ENCODE data around the gene C6. TPM values are rescaled to one million over a fixed set of nuclear protein-coding genes. Genes with fewer than 3 reads are reported as not detected.

Gene C6
- total RNA-seq, 1 donor from 2014 or later = not detected

DNA sequence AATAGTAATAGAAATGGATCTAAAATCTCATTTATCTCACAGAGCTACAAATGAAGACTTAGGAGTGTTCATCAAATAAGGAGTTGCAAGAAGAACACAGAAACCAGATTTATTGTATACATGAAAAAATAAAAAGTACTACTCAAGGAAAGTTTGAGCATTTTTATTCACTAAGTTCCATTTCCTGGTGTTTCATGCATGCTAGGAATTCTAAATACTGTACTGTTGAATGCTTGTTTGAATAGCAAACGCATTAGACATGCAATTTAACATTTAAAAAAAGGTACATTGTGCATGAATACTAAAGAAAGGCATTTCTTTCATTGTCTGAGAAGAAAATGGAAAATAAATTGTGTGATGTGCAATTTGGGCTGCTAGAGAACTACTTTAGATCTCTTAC, 52.1 kb downstream of the C6 start:
- Histone ChIP-seq H3K79me2 (ENCODE audit: low read depth) (no peaks in the 10 kb centered on the region), H2AFZ (replicated peaks) (no peak overlapping the region), H3K9me3 (ENCODE audit: low read depth) (no peaks in the 10 kb centered on the region), H3K9ac (no peak overlapping the region), H3K27ac (no peak overlapping the region), H3K27me3 (no peaks in the 10 kb centered on the region), H3K36me3 (no peaks in the 10 kb centered on the region), H3F3A (ENCODE audit: low read depth) (no peaks in the 10 kb centered on the region), H3K4me3 (no peak overlapping the region), H3K4me2 (no peak overlapping the region), H4K20me1 (ENCODE audit: low read depth) (no peaks in the 10 kb centered on the region), H3K4me1 (no peaks in the 10 kb centered on the region)
- TF ChIP-seq, protein P1, sequence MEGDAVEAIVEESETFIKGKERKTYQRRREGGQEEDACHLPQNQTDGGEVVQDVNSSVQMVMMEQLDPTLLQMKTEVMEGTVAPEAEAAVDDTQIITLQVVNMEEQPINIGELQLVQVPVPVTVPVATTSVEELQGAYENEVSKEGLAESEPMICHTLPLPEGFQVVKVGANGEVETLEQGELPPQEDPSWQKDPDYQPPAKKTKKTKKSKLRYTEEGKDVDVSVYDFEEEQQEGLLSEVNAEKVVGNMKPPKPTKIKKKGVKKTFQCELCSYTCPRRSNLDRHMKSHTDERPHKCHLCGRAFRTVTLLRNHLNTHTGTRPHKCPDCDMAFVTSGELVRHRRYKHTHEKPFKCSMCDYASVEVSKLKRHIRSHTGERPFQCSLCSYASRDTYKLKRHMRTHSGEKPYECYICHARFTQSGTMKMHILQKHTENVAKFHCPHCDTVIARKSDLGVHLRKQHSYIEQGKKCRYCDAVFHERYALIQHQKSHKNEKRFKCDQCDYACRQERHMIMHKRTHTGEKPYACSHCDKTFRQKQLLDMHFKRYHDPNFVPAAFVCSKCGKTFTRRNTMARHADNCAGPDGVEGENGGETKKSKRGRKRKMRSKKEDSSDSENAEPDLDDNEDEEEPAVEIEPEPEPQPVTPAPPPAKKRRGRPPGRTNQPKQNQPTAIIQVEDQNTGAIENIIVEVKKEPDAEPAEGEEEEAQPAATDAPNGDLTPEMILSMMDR (IDR thresholded peaks at IDR 0.05) = no peak
- TF ChIP-seq EZH2 (IDR thresholded peaks at IDR 0.05) (no peak), EZH2phosphoT487 (IDR thresholded peaks at IDR 0.05) (no peak)
- H3K4me3 Mint-ChIP-seq = no peak overlapping the region
- H3K27me3 Mint-ChIP-seq (ENCODE audit: insufficient read depth, low read depth) = no peaks in the 10 kb centered on the region
- no peak for DNase-seq (ENCODE audit: low spot score)
- no peaks in the 10 kb centered on the region for H3K9me3 Mint-ChIP-seq
- H3K4me1 Mint-ChIP-seq = no peaks in the 10 kb centered on the region
- no peak overlapping the region for H3K27ac Mint-ChIP-seq
- no peaks in the 10 kb centered on the region for H3K36me3 Mint-ChIP-seq

DNA sequence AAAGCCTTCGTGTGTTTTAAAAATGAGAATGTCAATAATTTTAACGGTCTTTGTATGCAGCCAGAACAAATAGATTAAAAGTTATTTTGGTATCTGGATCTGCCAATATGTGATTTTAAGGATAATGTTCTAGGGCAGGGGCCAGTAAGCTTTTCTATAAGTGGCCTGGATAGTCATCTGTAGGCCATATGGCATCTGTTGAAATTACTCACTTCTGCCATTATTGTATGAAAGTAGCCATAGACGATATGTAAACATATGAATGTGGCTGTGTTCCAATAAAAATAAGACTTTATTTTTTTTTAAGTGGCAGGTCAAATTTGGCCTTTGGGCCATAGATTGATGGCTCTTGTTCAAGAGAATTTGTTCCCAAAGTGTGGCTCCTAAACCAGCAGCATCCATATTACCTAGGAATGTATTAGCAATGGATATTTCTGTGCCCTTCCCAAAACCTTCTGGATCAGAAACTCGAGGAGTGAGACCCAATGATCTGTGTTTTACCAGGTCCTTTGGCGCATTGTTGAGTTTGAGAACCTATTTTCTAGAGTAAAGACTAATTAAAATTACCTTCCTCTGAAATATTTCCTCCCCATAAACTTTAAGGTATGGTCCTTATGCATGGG, 55.9 kb downstream of the C6 start:
- DNase-seq (ENCODE audit: low spot score) = no peak
- Mint-ChIP-seq H3K4me1 (no peaks in the 10 kb centered on the region), H3K27me3 (ENCODE audit: insufficient read depth, low read depth) (no peaks in the 10 kb centered on the region), H3K36me3 (no peaks in the 10 kb centered on the region), H3K9me3 (no peaks in the 10 kb centered on the region), H3K4me3 (no peak overlapping the region), H3K27ac (no peak overlapping the region)
- no peaks in the 10 kb centered on the region for H3K79me2 ChIP-seq (ENCODE audit: low read depth)
- H3K9ac ChIP-seq = no peak overlapping the region
- no peaks in the 10 kb centered on the region for H3K36me3 ChIP-seq
- H3F3A ChIP-seq (ENCODE audit: low read depth) = no peaks in the 10 kb centered on the region
- TF ChIP-seq EZH2phosphoT487 (IDR thresholded peaks at IDR 0.05) = no peak
- H4K20me1 ChIP-seq (ENCODE audit: low read depth) = no peaks in the 10 kb centered on the region
- no peak overlapping the region for H3K4me2 ChIP-seq
- H3K27me3 ChIP-seq = no peaks in the 10 kb centered on the region
- no peaks in the 10 kb centered on the region for H3K9me3 ChIP-seq (ENCODE audit: low read depth)
- H3K27ac ChIP-seq = no peak overlapping the region
- H3K4me3 ChIP-seq = no peak overlapping the region
- H2AFZ ChIP-seq (replicated peaks) = no peak overlapping the region
- no peaks in the 10 kb centered on the region for H3K4me1 ChIP-seq

DNA sequence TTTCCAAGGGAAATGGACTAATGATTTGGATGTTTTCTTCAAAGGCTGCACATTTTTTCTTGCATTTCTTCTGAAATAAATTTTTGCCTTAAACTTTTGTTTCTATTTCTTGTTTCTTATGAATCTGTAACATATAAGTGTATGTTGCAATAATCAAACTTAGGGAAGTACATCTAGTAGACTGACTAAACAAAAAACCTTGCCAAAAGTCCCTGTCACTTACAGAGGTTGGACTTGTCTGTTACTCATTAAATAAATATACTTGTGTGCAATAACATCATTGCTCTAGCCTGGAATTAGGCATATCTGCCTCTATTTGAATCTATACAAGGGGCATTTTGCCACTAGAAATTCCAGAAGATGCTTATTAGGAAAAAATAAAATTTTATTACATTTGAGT, 56.6 kb downstream of the C6 start:
- Mint-ChIP-seq H3K4me3 (no peak overlapping the region), H3K27me3 (ENCODE audit: insufficient read depth, low read depth) (no peaks in the 10 kb centered on the region), H3K4me1 (no peaks in the 10 kb centered on the region), H3K9me3 (no peaks in the 10 kb centered on the region), H3K36me3 (no peaks in the 10 kb centered on the region), H3K27ac (no peak overlapping the region)
- Histone ChIP-seq H3K27ac (no peak overlapping the region), H2AFZ (replicated peaks) (no peak overlapping the region), H3K79me2 (ENCODE audit: low read depth) (no peaks in the 10 kb centered on the region), H3K4me2 (no peak overlapping the region), H3K9me3 (ENCODE audit: low read depth) (no peaks in the 10 kb centered on the region), H4K20me1 (ENCODE audit: low read depth) (no peaks in the 10 kb centered on the region), H3F3A (ENCODE audit: low read depth) (no peaks in the 10 kb centered on the region), H3K4me1 (no peaks in the 10 kb centered on the region), H3K9ac (no peak overlapping the region), H3K27me3 (no peaks in the 10 kb centered on the region), H3K36me3 (no peaks in the 10 kb centered on the region), H3K4me3 (no peak overlapping the region)
- no peak for DNase-seq (ENCODE audit: low spot score)
- TF ChIP-seq, protein P1 (IDR thresholded peaks at IDR 0.05) = no peak
- TF ChIP-seq EZH2 (IDR thresholded peaks at IDR 0.05) (no peak), EZH2phosphoT487 (IDR thresholded peaks at IDR 0.05) (no peak)

DNA sequence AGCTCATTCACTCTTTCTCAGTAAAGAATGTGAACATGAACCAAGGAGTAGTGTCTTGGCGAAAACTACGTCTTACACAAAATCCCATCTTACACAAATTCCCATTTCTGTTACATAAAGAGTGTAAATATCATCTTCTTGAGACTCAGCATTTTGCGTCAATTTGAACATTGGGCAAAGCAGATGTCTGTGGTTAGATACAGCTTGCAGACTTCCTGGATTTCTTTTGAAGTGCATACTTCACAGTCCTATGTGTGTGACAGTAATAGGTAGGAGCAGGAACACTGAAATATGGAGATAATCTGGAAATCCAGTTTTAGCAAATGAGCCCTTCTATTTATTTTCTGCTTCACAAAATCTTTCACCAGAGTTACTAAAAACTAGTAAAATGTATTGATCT, 58.8 kb downstream of the C6 start:
- H3K36me3 Mint-ChIP-seq = no peaks in the 10 kb centered on the region
- TF ChIP-seq, protein P1 (IDR thresholded peaks at IDR 0.05) = no peak
- TF ChIP-seq EZH2phosphoT487 (IDR thresholded peaks at IDR 0.05) (no peak), EZH2 (IDR thresholded peaks at IDR 0.05) (no peak)
- H3F3A ChIP-seq (ENCODE audit: low read depth) = no peaks in the 10 kb centered on the region
- H2AFZ ChIP-seq (replicated peaks) = no peak overlapping the region
- H3K27me3 ChIP-seq = no peaks in the 10 kb centered on the region
- H3K4me1 ChIP-seq = no peaks in the 10 kb centered on the region
- H3K4me3 Mint-ChIP-seq = no peak overlapping the region
- no peak overlapping the region for H3K27ac Mint-ChIP-seq
- H3K9ac ChIP-seq = no peak overlapping the region
- H3K36me3 ChIP-seq = no peaks in the 10 kb centered on the region
- no peak overlapping the region for H3K4me3 ChIP-seq
- no peak for DNase-seq (ENCODE audit: low spot score)
- no peak overlapping the region for H3K27ac ChIP-seq
- no peaks in the 10 kb centered on the region for H3K9me3 ChIP-seq (ENCODE audit: low read depth)
- H3K4me1 Mint-ChIP-seq = no peaks in the 10 kb centered on the region
- no peaks in the 10 kb centered on the region for H3K9me3 Mint-ChIP-seq
- no peaks in the 10 kb centered on the region for H3K27me3 Mint-ChIP-seq (ENCODE audit: insufficient read depth, low read depth)
- no peak overlapping the region for H3K4me2 ChIP-seq
- no peaks in the 10 kb centered on the region for H3K79me2 ChIP-seq (ENCODE audit: low read depth)
- no peaks in the 10 kb centered on the region for H4K20me1 ChIP-seq (ENCODE audit: low read depth)
